Activated CD4-positive, alpha-beta T cell treated with anti-CD3 and anti-CD28 coated beads, Interleukin-2, amount 50 U/mL, for 1 hour (primary cell): ENCODE results near the gene RASSF6.
"Not testable (repeated sequence)": the region's sequence is repeated elsewhere in the genome, so short reads cannot be mapped to it uniquely, and the experiment has no call there.

Experiments used
- DNase-seq: peaks from one replicate; pipeline ENCODE4 v3.0.0-alpha.2; 2020

The RASSF6 gene

DNA sequence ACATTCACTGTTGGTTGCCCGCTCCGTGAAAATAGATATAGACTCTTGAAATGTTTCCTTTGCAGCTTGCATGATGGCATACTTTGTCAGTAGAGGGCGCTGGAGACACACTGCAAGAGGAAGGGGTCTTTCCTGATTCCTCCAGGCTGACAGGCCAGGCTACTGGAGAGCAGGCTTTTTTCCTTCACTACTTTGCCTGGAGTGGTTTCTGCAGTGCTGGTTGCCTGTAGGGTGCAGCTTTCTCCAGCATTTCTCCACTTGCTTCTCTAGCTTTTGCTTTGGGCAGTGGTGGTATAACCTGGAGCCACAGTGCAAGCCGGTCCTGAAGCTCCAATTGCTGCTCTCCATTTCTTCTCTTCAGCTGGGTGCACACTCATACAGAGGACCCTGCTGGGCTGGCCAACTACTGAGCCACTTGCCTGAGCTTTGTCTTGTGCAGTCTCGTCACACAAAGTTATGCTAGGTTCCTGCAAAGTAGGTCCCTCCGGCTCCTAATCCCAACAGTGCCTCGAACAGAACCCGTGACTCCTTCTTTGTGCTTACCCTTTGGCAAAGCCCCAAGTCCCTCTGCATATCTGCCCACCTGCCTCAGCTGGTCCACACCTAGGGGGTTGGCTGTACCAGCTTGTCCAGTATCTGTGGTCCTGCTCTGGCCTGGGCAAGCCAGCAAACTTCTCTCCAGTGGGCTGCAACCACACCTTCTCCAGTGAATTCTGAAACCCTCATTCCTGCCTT lies 46.3 kb downstream of the RASSF6 start:
- no peak for DNase-seq

DNA sequence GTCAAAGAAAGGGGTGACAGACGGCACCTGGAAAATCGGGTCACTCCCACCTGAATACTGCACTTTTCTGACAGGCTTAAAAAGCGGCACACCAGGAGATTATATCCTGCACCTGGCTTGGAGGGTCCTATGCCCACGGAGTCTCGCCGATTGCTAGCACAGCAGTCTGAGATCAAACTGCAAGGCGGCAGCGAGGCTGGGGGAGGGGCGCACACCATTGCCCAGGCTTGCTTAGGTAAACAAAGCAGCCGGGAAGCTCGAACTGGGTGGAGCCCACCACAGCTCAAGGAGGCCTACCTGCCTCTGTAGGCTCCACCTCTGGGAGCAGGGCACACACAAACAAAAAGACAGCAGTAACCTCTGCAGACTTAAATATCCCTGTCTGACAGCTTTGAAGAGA lies 69.4 kb downstream of the RASSF6 start:
- not testable (repeated sequence) for DNase-seq

DNA sequence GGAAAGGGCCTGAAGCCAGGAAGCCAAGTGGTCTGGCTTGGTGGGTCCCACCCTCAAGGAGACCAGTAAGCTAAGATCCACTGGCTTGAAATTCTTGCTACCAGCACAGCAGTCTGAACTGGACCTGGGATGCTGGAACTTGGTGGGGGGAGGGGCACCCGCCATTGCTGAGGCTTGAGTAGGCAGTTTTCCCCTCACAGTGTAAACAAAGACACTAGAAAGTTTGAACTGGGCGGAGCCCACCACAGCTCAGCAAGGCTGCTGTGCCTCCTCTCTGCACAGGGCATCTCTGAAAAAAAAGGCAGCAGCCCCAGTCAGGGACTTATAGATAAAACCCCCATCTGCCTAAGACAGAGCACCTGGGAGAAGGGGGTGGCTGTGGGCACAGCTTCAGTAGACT lies 75.6 kb downstream of the RASSF6 start:
- DNase-seq = no peak

DNA sequence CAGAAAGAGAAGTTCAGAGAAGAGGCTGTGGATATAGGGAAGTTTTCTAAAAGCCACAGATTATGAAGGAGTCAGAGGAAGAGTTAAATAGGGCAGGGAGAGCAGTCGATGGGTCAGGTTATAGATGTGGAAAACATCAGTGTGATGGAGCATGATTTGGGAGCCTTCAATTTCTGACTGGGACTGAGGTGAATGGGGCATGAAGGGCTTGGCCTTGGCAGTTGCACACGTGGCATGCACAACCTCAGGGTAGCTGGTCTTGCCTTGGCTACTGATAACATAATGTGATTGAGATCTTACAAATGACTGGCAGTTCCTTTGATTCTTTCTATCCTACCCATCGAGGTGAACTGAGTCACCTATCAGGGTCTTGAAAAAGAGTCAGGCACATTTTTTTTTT lies 79.0 kb downstream of the RASSF6 start:
- no peak for DNase-seq

DNA sequence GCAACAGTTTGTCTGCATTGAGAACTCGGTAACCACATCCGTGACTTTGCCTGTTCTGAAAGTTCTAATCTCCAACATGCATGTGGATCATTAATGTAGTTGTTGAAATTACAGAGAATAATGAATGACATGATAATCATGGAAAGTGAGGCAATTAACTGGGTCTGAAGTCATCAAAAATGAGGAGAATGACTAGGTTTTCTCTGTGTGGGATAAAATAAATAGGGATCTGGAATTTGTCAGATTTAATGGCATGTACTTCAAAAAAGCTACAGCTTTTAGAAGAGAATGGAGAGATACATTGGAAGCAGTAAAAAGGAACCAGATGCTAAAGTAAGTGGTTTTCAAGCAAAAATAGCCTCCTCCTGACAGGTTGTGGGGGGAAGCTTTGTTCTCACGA lies 79.4 kb downstream of the RASSF6 start:
- DNase-seq = no peak

DNA sequence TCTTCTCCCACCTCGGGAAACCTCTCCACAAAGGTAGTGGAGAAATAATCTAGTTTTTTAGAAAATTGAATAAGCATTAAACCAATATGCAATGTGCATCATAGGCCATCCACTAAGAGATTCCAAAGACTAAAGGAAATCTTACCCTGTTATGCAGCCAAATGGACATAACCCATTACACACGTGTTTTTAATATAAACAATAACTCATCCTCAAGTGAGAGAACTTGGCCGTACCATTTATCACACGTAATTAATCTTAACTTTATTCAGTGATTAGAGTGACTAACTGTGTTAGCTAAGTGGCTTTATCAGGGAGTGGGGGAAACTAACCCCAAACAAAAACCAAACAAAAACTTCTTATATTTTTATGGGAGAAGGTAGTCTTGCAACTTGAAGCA lies 80.8 kb downstream of the RASSF6 start:
- DNase-seq = no peak

GRCh38 chr4:73538162-73538561 lies 82.1 kb downstream of the RASSF6 start:
- no peak for DNase-seq

GRCh38 chr4:73533515-73534422 lies 86.5 kb downstream of the RASSF6 start:
- DNase-seq = no peak

GRCh38 chr4:73528171-73528570 lies 92.1 kb downstream of the RASSF6 start:
- no peak for DNase-seq

DNA sequence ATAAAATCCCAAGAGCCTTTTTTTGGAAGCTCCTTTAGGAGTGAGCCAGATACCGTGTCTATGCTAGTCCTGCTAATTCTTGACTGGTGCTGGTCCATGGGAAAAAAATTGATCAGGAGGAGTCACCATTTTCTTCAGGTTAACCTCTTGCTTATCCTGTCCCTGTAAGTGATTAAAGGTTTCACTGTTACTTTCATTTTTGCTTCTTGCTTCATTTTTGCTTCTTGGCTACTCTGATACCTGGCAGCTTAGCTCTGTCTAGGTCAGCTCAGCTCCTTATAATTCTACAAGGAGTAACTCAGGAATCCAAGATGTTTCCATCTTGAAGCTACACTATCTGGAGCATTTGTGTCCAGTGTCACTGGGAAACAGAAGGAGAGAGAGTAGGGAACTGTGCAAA lies 93.0 kb downstream of the RASSF6 start:
- DNase-seq = no peak

DNA sequence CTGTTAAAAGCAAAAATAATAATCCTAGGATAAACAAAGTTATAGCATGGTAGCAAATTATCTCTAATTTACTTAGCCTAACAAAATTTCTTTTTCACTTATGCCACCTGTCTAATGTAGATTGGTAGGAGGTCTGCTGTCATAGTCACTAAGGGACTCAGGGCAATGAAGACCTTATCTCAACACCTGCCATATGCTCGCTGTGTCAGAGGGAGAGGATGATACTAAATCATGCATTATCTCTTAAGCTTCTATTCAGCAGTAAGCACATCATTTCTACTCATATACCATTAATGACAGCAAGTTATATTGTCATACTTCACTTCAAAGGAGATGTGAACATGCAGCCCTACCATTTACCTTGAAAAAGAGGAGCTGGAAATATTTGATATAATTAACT lies 94.6 kb downstream of the RASSF6 start:
- DNase-seq = no peak

DNA sequence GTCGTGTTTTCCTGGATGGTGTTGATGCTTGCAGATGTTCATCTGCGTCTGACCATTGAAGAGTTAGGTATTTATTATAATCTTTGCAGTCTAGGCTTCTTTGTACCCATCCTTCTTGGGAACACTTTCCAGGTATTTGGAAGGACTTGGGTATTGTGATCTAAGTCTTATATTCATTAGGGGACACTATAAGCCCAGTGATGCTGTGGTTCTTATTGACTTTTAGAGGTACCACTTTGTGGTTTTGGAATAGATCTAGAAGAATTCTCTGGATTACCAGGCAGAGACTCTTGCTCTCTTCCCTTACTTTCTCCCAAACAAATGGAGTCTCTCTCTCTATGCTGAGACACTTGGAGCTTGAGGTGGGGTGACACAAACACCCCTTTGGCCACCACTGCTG lies 97.1 kb downstream of the RASSF6 start:
- no peak for DNase-seq
